Hematopoietic multipotent progenitor cell treated with erythropoietin and hydrocortisone succinate and interleukin-3 and kit ligand, for 6 days (in vitro differentiated cells): ENCODE measurements around the gene BPIFB3.
"Not testable (repeated sequence)": the region's sequence is repeated elsewhere in the genome, so short reads cannot be mapped to it uniquely, and the experiment has no call there.

Experiments used
- DNase-seq: peaks from one replicate; pipeline ENCODE4 v3.0.0-alpha.2; 2015

The BPIFB3 gene

GRCh38 chr20:33093074-33093473 is 39.4 kb downstream of the BPIFB3 start:
- no peak for DNase-seq

- DNase-seq: no peak
Measured at GRCh38 chr20:33093582-33093981, 39.9 kb downstream of the BPIFB3 start.

- DNase-seq: no peak
Measured at GRCh38 chr20:33095249-33095648, 41.5 kb downstream of the BPIFB3 start.

GRCh38 chr20:33095902-33096584 is 42.3 kb downstream of the BPIFB3 start:
- DNase-seq: peak; percentile 84

GRCh38 chr20:33097001-33097400 is 43.3 kb downstream of the BPIFB3 start:
- DNase-seq: no peak

GRCh38 chr20:33099843-33100538 is 46.3 kb downstream of the BPIFB3 start:
- DNase-seq: no peak

- DNase-seq: no peak
Measured at GRCh38 chr20:33103556-33103955, 49.9 kb downstream of the BPIFB3 start.

- DNase-seq: no peak
Measured at GRCh38 chr20:33104336-33104735, 50.6 kb downstream of the BPIFB3 start.

GRCh38 chr20:33105316-33105924 is 51.7 kb downstream of the BPIFB3 start:
- no peak for DNase-seq

- not testable (repeated sequence) for DNase-seq
Measured at GRCh38 chr20:33106058-33106620, 52.4 kb downstream of the BPIFB3 start.

GRCh38 chr20:33108661-33109060 is 55.0 kb downstream of the BPIFB3 start:
- DNase-seq: no peak

GRCh38 chr20:33110147-33110825 is 56.6 kb downstream of the BPIFB3 start:
- DNase-seq: no peak

GRCh38 chr20:33111306-33111705 is 57.6 kb downstream of the BPIFB3 start:
- DNase-seq: no peak

- no peak for DNase-seq
Measured at GRCh38 chr20:33112547-33113386, 59.1 kb downstream of the BPIFB3 start.

GRCh38 chr20:33113387-33113908 is 59.7 kb downstream of the BPIFB3 start:
- DNase-seq: no peak

- not testable (repeated sequence) for DNase-seq
Measured at GRCh38 chr20:33115501-33115900, 61.8 kb downstream of the BPIFB3 start.

- no peak for DNase-seq
Measured at GRCh38 chr20:33119725-33120720, 66.3 kb downstream of the BPIFB3 start.

GRCh38 chr20:33120934-33121333 is 67.2 kb downstream of the BPIFB3 start:
- no peak for DNase-seq

- DNase-seq: not testable (repeated sequence)
Measured at GRCh38 chr20:33122297-33122696, 68.6 kb downstream of the BPIFB3 start.
